Measurements from ENCODE around the gene RNF5. TPM values are rescaled to one million over a fixed set of nuclear protein-coding genes. Genes with fewer than 3 reads are reported as not detected.

The RNF5 gene
- total RNA-seq, 1 donor: 37.6 TPM

DNA sequence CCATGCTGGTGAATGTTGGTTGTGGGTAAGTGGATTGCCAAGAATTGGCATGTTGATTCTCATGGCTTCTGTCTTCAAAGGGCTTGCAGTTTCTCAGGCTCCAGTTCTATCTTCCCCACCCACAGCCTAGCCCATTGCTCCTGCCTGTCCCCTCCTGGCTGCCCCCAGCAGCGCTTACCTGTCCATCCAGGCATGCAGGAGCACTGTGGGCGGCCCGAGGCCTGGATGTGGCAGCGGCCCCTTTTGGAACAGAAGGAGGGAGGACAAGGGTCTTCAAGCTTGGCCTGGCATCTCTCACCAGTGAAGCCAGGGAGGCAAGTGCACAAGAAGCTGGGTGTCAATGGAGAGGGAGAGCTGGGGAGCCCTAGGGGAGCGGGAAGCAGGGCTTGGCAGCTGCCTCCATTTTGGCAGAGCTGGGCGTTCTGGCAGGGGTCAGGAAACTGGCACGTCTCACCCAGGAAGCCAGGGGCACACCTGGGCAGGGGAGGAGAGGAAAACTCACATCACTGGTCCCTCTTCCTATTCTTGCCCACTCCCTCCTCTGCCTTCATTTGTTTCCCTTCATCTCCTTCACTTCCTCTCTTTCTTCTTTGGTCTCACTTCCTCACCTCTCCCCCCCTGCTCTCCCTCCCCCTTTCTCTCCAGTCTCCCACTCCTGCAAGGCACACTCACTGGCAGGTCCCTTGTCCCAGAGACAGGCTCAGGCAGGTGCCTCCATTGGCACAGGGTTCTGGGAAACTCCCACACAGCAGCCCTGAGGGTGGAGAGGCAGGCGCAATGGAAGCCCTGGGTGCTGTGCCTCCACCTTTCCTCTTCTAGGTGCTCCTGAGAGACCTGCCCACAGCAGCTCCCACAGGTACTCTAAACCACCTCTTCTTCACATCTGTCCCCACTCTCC, 44.4 kb downstream of the RNF5 start:
- no peak for DNase-seq (ENCODE audit: low read depth)
- TF ChIP-seq, protein P1, sequence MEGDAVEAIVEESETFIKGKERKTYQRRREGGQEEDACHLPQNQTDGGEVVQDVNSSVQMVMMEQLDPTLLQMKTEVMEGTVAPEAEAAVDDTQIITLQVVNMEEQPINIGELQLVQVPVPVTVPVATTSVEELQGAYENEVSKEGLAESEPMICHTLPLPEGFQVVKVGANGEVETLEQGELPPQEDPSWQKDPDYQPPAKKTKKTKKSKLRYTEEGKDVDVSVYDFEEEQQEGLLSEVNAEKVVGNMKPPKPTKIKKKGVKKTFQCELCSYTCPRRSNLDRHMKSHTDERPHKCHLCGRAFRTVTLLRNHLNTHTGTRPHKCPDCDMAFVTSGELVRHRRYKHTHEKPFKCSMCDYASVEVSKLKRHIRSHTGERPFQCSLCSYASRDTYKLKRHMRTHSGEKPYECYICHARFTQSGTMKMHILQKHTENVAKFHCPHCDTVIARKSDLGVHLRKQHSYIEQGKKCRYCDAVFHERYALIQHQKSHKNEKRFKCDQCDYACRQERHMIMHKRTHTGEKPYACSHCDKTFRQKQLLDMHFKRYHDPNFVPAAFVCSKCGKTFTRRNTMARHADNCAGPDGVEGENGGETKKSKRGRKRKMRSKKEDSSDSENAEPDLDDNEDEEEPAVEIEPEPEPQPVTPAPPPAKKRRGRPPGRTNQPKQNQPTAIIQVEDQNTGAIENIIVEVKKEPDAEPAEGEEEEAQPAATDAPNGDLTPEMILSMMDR (IDR thresholded peaks at IDR 0.05; ENCODE audit: insufficient read depth, low read depth, low read length): no peak

DNA sequence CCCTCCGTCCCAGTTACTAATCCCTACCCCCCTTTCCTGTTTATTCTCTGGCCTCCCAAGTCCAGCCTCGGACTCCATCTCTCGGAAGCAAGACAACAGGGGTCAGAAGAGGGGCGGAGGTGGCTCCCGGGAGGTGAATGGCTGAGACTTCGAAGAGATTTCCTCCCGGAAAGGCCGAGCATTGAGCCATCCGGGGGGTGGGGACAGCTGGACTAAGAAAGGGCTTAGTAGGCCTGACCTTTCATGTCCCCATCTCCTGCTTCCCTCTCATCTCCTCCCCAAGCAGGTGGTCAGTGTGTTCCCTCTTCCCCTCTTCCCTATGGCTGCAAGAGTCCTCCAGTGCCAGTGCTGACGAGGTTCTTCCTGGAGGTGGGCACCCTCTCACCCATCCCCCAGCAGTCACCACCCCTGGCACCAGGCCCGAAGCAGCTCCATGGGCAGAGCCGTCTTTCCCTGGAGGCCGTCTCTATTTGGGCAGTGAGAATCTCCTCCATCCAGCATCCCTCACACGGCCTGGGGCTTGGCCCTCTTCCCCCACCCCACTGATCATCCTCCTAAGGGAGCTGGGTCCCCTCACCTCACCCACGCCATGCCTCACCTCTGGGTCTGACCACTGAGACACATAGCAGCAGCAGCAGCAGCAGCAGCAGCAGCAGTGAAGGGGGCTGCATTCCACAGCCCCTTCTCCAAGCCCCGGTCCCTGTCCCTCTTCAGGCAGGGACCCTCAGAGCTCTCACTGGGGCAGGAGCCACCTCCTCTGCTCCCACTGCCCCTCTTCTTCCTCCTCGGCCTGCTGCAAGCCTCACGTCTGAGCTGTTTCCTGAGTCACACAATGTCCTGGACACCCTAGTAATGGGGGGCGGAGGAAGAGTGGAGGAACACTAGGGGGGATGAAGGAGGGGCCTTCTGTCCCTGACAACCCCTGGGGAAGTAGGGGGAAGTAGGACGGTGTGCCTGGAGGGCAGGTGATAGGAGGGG, 45.3 kb downstream of the RNF5 start, which contains the start of gene NOTCH4:
NOTCH4 (minus strand) TSS at position 810 of the 978 bp plus-strand sequence; CDS start at position 671, 139 bp downstream.
- DNase-seq (ENCODE audit: low read depth): no peak
- TF ChIP-seq, protein P1 (IDR thresholded peaks at IDR 0.05; ENCODE audit: insufficient read depth, low read depth, low read length): no peak
- no peak within 1 kb of the TSS for H3K4me3 ChIP-seq (ENCODE audit: low read depth, low read length)

More for the DNA sequence above, 44.4 kb downstream of the RNF5 start:
- no peak overlapping the region for H3K4me3 ChIP-seq (ENCODE audit: low read depth, low read length)

DNA sequence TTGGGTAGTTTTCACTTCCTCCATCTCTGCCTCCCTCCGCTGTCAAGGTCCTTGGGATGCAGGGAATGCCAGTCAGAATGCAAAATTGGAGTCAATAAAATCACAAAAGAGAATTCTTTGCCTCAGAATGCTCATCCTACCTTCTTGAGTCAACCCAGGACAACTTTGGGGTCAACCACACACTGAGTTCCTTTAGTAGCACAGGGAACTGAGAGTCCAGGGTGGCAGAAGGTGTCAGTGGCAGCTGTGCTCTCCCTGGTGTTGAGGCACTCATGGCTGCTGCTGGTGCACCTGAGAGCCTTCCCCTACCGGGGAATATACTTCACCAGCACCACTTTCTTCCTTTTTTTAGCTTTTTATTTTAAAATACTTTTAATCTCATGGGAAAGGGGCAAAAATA, 46.5 kb downstream of the RNF5 start:
- TF ChIP-seq, protein P1 (IDR thresholded peaks at IDR 0.05; ENCODE audit: insufficient read depth, low read depth, low read length): no peak
- H3K4me3 ChIP-seq (ENCODE audit: low read depth, low read length): no peak overlapping the region

DNA sequence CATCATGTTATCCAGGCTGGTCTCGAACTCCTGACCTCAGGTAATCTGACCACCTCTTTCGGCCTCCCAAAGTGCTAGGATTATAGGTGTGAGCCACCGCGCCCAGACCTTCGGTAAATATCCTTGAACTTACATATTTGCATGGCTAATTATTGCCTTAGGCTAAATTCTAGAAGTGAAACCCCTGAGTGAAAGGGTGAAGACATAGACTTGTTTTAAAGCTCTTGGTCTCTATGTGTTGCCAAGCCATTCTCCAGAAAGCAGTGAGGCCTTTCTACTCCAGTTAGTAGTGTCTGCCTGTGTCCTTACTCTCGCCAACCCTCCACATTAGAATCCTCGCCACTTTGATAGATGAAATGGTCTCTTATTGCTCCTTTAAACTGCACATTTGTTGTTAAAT, 48.2 kb downstream of the RNF5 start:
- TF ChIP-seq, protein P1 (IDR thresholded peaks at IDR 0.05; ENCODE audit: insufficient read depth, low read depth, low read length): no peak
- H3K4me3 ChIP-seq (ENCODE audit: low read depth, low read length): no peak overlapping the region

More for the DNA sequence above, 46.5 kb downstream of the RNF5 start:
- no peak for DNase-seq (ENCODE audit: low read depth)

More for the DNA sequence above, 48.2 kb downstream of the RNF5 start:
- no peak for DNase-seq (ENCODE audit: low read depth)

Small RNAs within 50 kb of the gene (small RNA-seq; reads per million reads assigned to genes)
- not detected for gene AL662884.1
- gene MIR6833: not detected

Other genes with a start within 250 kb of the RNF5 start
- gene CFB, start 232.3 kb upstream of the RNF5 start, total RNA-seq: 3.5 and 12.1 TPM in 2 replicates
- gene NELFE, start 219.4 kb upstream of the RNF5 start, total RNA-seq: 106 and 120 TPM in 2 replicates
- gene SKIC2, start 219.2 kb upstream of the RNF5 start, total RNA-seq: 52.2 and 58.9 TPM in 2 replicates
- 14.2 and 21.9 TPM in 2 replicates for gene DXO, start 206.3 kb upstream of the RNF5 start, total RNA-seq
- gene C4A, start 196.3 kb upstream of the RNF5 start, total RNA-seq: 6.0 and 13.9 TPM in 2 replicates
- gene C4B, start 163.6 kb upstream of the RNF5 start, total RNA-seq: 6.8 and 9.9 TPM in 2 replicates
- under 0.01 TPM in 2 replicates for gene CYP21A2, start 140.0 kb upstream of the RNF5 start, total RNA-seq
- gene TNXB, start 69.1 kb upstream of the RNF5 start, total RNA-seq: 4.8 and 17.7 TPM in 2 replicates
- 17.3 and 22.9 TPM in 2 replicates for gene ATF6B, start 50.2 kb upstream of the RNF5 start, total RNA-seq
- 6.4 and 6.9 TPM in 2 replicates for gene FKBPL, start 48.1 kb upstream of the RNF5 start, total RNA-seq
- gene PRRT1, start 26.5 kb upstream of the RNF5 start, total RNA-seq: under 0.01 and 0.32 TPM in 2 replicates
- 14.8 and 22.9 TPM in 2 replicates for gene PPT2, start 24.3 kb upstream of the RNF5 start, total RNA-seq
- gene EGFL8, start 13.8 kb upstream of the RNF5 start, total RNA-seq: 0.97 and 2.6 TPM in 2 replicates
- 21.9 and 30.2 TPM in 2 replicates for gene AGPAT1, start 2.3 kb upstream of the RNF5 start, total RNA-seq
- 0.32 and 0.86 TPM in 2 replicates for gene AGER, start 5.8 kb downstream of the RNF5 start, total RNA-seq
- gene PBX2, start 11.8 kb downstream of the RNF5 start, total RNA-seq: 29.0 and 35.4 TPM in 2 replicates
- 2.6 and 4.8 TPM in 2 replicates for gene GPSM3, start 14.2 kb downstream of the RNF5 start, total RNA-seq
- gene NOTCH4, start 45.7 kb downstream of the RNF5 start, total RNA-seq: 1.3 and 1.6 TPM in 2 replicates
- gene TSBP1, start 193.5 kb downstream of the RNF5 start, total RNA-seq: under 0.01 TPM in 1 of 2 replicates, not detected in the other
- not detected in 2 replicates for gene BTNL2, start 228.8 kb downstream of the RNF5 start, total RNA-seq